Ishikawa (cell line): ENCODE measurements around the gene BCL3.

Experiments used
- EGR1 ChIP-seq: IDR thresholded peaks from 2 replicates; pipeline ENCODE4 v1.6.1; 2012
- EP300 ChIP-seq: IDR thresholded peaks from 2 replicates; pipeline ENCODE4 v1.6.1; 2012; ENCODE audit warnings: borderline replicate concordance
- FOXM1 ChIP-seq: IDR thresholded peaks from 2 replicates; pipeline ENCODE4 v1.6.1; 2012; ENCODE audit warnings: low read depth, borderline replicate concordance
- MAX ChIP-seq: IDR thresholded peaks from 2 replicates; pipeline ENCODE4 v1.6.1; 2012
- RAD21 ChIP-seq: IDR thresholded peaks from 2 replicates; pipeline ENCODE4 v1.6.1; 2012; ENCODE audit warnings: low read depth
- REST ChIP-seq: IDR thresholded peaks from 2 replicates; pipeline ENCODE4 v1.6.1; 2012; ENCODE audit warnings: low read depth, mild to moderate bottlenecking
- TEAD4 ChIP-seq: IDR thresholded peaks from 2 replicates; pipeline ENCODE4 v1.6.1; 2012
- YY1 ChIP-seq: IDR thresholded peaks from 2 replicates; pipeline ENCODE4 v1.6.1; 2012; ENCODE audit warnings: low read depth
- ZBTB7A ChIP-seq: IDR thresholded peaks from 2 replicates; pipeline ENCODE4 v1.6.1; 2012; ENCODE audit warnings: low read depth
- TF ChIP-seq, protein P1 (sequence below): IDR thresholded peaks from 2 replicates; pipeline ENCODE4 v1.6.1; 2012

GRCh38 chr19:44792281-44792680, 43.8 kb downstream of the BCL3 start:
- TF ChIP-seq RAD21 (no peak), YY1 (no peak), TEAD4 (no peak), EP300 (no peak), REST (no peak), MAX (no peak), FOXM1 (no peak), EGR1 (no peak), ZBTB7A (no peak)
- TF ChIP-seq, protein P1, sequence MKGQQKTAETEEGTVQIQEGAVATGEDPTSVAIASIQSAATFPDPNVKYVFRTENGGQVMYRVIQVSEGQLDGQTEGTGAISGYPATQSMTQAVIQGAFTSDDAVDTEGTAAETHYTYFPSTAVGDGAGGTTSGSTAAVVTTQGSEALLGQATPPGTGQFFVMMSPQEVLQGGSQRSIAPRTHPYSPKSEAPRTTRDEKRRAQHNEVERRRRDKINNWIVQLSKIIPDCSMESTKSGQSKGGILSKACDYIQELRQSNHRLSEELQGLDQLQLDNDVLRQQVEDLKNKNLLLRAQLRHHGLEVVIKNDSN, result no peak
